Right ventricle myocardium inferior (tissue), 1 donor: ENCODE data around the gene RS1. TPM values are rescaled to one million over a fixed set of nuclear protein-coding genes. Genes with fewer than 3 reads are reported as not detected.

Experiments
- ATAC-seq: fragments of 200-7000 bp; cut with Tn5 transposase; one replicate; pipeline ENCODE4 v1.9.1; 2020; ENCODE audit warnings: mild to moderate bottlenecking, moderate library complexity
- DNase-seq: peaks from one replicate; pipeline ENCODE4 v3.0.0; 2021; ENCODE audit errors: missing footprints
- intact Hi-C: fragments of 100-400 bp; cut with DNase I; formaldehyde crosslinking; loops from one replicate; pipeline ENCODE4 v1.11.0; 2022
- total RNA-seq: library from RNA; stranded (reverse); fragmentation: NEBNext Ultra II Directional; extraction: Animal tissue kit (Norgen Biotek cat#: 25700); gene quantifications from one replicate; pipeline ENCODE4 v1.2.1, GENCODE V29; 2021
- donor health status: DM: no; HTN: yes; CAD: no; lungs with severe emphysema.

RS1 gene
- total RNA-seq, 1 donor from 2014 or later = not detected

DNA sequence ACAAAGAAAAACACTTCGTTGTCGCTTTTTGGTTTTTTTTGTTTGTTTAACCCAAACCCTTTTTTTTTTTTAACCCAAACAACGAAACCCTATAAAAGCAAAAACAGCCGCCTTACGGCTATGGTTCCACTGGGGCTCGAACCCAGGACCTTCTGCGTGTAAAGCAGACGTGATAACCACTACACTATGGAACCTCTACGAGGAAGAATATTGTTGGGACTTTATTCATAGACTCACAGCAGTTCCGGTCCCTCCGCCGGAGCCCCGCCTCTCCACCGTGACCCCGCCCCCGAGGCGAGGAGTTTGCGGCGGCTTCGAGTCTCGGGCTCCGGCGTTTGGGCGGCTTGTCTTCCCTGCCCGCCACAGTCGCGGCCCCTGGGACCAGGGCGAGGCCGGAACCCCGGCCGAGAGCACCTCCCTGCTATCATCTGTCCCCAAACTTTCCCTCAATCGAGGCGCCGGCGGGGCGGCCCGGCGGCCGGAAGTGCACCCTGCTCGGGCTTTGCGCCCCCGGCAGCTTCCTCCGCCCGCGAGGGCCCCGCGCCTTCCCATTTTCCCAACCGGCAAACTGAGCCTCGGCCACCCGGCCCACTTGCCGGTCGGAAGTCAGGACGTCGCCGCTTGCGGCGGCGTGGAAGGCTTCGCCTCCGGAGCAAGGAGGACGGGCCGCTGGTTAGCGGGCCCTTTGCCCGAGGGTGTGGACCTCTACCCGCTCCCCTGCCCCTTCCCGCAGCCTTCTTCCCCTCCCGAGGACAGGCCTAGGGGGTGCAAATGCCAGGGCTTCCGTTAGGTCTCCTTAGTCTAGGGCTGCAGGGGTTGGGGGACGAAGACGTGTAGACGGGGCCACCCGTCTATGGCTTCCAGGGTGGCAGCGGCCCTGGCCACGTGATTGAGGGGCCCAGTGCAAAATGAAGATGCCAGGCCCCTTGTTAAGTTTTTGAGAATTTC is 3.2 kb upstream of the RS1 start:
- intact Hi-C loops = loop anchor here (5.0 kb wide), 4 partner anchors 92 to 248 kb away; partner anchors contain the start of gene CDKL5
- peak; percentile 87 for DNase-seq
- ATAC-seq = peak; percentile 93

DNA sequence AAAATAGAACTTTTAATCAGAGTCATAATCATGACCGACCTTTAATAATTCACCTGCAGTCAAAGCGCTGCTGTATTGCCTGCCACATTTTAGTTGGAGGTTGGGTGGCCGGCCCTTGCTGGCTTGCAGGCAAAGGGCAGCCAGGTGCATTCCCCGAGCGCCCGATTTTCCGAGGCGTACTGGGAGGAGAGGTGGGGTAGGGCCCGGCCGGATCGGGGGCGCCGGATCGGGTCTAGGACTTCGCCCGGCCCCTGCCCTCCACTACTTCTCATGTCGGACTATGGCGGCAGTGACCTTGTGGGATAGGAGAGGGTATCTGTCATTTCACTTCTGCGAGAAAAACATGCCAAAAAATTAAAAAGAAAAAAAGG is 2.5 kb upstream of the RS1 start:
- intact Hi-C loops = loop anchor here (5.0 kb wide), 2 partner anchors 198 to 213 kb away; no protein-coding TSS in a partner anchor
- ATAC-seq = peak; percentile 59

DNA sequence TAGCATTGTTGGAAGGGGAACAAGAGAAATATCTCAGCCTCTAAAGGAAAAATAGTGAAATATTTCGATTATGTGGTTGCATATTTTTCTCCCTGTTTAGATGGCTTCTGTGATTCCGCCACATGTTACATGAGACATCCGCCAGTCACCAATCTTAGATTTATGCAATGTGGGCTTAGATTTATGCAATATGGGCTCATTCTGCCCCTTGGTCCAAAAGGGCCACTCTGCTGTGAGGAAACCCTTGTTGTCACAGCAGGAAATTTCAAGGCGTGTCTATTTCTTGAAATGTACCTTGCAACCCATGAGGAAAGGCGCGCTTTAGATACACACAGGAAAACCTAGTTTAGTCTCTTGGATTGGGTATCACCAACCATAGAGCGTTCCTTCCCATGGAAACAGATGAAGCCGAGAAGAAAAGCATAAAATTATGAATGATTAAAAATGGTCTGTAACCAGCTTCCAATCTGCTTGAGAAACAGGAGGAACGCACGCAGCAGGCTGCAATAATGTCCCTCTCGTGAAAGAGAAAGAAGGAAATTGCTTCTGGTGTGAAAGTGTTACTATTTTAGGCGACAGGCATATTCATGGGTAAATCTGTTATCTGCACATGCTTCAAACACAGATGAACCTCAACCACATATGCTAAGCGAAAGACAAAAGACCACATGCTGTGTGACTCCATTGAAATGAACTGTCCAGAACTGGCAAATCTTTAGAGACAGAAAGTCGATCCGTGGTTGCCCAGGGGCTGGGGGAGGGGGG is 3.7 kb downstream of the RS1 start:
- intact Hi-C loops = no loop called here
- DNase-seq (no peak), ATAC-seq (no peak)

More for the DNA sequence above, 2.5 kb upstream of the RS1 start:
- DNase-seq = no peak

DNA sequence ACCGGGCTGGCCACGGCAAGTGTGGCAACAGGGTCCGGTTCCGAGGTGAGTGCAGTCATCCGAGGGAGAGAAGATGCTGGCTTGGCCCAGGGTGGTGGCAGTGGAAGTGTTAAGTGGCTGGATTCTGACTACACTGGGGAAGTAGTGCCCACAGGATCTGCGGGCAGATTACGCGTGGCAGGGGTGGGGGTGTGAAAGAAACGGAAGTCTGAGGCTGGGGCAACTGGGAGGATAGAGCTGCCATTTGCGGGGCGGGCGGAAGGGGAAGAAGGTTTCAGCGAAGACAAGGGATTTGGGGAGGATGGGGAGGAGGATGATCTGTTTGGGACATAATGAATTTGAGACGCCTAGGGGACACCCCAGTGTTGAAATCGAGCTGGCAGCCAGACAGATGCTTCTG is 5.3 kb downstream of the RS1 start:
- intact Hi-C loops = no loop called here
- peak; percentile 64 for DNase-seq

DNA sequence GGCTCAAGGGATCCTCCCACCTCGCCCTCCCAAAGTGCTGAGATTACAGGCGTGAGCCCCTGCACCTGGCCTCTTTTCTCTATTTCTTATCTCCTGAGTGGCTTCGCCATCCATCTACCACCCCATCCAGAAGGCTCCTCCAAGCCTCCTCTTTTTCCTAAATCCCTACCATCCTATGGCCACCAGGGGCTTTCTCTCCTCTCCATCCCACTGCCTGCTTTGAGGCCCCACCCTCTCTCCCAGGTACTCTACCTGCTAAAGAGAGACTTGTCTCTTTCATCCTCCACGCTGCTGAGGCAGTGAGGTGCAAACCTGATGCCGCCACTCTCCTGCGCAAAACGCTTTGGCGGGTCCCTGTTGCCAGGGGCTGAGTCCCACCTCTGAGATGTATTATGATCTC is 7.0 kb downstream of the RS1 start:
- DNase-seq = no peak

More for the DNA sequence above, 5.3 kb downstream of the RS1 start:
- no peak for ATAC-seq

DNA sequence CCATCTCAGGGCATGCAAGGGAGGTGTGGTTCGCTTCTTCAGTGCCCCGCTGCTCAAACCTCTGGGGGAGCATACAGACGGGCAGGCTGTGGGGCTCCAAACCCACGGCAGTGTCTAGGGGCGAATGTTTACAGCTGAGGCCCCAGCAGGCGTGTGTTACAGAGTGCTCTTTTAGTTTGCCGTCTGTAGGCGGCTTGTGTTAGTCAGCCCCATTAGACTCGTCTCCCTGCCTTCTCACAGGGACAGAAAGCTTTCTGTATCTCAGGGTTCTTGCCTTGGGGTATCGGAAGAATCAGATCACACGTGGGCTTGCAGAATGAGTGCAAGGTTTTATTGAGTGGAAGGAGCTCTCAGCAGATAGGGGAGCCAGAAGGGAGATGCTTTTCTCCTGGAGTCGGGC is 10.6 kb downstream of the RS1 start:
- ATAC-seq (no peak), DNase-seq (no peak)
- intact Hi-C loops = no loop called here

More for the DNA sequence above, 7.0 kb downstream of the RS1 start:
- intact Hi-C loops = no loop called here
- ATAC-seq = no peak

DNA sequence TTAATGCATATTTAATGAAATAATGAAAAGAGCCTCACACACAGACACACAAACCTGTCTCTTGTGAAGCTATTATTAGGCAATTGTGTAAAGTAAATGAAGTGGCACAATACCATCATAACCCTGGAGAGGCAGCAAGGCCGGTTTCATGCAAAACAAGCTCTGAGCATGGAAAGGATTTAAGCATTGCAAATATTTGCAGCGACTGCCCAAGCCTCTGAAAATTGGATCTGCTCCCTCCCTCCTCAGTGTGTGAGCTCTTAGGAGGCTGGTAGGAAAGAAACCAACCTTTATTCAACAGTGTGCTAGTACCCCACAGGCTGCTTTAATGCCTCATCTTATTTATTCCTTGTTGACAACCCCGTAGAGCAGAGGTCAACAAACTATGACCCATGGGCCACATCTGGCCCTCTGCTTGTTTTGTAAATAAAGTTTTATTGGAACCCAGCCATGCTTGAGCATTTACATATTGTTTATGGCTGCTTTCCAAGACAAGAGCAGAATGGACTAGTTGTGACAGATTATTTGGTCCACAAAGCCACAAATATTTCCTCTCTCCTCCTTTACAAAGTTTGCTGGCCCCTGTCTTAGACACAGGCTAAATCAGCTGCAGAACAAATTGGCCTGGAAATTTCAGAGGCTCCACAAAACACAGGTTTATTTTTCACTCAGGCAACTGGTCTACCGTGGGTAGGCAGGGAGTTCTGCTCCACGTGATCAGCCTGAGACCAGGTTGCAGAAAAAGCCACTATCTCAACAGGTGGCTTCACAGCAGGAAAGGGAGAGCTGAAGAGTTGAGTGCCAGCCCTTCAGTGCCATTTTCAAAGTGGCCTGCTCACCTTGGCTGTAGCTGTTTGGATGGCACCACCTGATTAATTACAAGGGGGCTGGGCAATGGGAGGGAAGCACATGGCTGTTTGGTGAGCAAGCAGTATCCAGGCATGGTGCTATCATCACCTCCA is 16.8 kb downstream of the RS1 start:
- ATAC-seq = no peak
- no peak for DNase-seq
- intact Hi-C loops = no loop called here

DNA sequence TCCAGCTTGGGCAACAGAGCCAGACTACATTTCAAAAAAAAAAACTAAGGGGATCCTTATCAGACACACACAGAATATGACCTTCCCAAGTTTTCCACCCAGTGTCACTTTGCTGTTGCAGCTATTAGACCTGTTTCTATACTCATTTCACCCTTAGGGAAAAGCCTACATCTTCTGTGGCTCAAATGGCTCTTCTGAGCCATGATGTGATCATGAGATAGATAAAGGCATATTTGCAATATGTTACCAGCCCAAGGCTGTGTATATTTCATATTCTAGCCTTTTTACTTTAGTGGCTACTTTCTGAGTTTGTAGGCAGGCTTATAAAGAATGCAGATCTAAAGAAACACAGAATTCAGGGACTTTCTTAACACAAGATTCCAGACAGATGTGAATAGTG is 19.3 kb downstream of the RS1 start:
- ATAC-seq (no peak), DNase-seq (no peak)
- intact Hi-C loops = no loop called here

DNA sequence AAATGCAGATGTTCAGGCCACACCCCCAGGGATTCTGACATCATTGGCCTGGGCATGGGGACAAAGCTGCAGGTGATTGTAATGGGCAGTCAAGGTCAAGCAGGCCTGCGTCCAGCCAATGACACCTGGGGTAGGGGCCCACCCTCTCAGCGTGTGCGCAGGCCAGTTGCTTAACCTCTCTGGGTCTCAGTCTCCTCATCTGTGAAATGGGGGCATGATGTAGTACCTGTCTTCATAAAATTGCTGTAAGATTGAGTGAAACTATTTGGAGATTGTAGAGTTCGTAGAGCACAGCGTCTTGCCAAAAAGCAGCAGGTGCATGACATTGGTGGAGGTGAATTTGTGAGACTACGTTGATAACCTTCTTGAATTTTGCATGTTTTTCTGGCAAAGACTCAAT is 21.2 kb downstream of the RS1 start:
- intact Hi-C loops = no loop called here
- DNase-seq (no peak), ATAC-seq (no peak)

DNA sequence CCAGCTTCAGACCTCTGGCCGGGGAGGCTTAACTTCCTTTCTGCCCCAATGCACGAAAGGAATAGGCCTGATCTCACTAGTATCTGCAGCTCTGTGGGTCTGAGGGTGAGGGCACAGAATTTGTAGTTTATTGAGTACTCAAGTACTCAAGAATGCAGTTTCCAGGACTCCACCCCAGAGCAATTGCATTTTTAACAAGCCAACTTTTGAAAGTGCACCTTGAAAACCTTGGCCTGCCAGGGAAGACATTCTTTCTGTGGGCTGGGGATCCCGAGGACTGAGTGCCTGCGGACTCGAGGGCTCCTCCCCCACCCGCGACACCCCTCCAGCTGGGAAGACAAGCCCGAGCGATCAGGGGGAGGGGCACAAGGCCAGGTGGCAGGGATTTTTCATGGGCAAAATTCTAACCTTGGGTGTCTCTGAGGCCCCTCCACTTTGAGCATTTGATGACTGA is 22.4 kb downstream of the RS1 start:
- intact Hi-C loops = no loop called here
- ATAC-seq (no peak), DNase-seq (no peak)

DNA sequence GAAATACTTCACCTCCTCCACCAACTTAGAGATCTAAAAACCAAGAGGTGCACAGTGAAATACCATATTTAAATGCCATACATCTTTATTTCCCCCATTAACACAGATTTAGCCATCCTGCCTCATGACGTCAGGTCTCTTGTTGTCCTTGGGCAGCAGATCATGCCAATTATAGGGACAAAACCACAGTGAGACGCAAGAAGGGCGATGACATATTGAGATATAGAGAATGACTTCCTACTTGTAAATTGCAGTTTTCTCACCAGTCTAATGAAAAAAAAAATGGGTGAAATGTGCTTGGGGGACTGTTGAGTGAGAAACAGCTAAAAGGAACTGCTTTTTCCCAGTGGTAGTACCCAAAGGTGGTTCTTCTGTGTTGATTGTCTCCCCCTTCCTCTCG is 24.3 kb downstream of the RS1 start:
- intact Hi-C loops = no loop called here
- DNase-seq = no peak
- ATAC-seq = no peak

DNA sequence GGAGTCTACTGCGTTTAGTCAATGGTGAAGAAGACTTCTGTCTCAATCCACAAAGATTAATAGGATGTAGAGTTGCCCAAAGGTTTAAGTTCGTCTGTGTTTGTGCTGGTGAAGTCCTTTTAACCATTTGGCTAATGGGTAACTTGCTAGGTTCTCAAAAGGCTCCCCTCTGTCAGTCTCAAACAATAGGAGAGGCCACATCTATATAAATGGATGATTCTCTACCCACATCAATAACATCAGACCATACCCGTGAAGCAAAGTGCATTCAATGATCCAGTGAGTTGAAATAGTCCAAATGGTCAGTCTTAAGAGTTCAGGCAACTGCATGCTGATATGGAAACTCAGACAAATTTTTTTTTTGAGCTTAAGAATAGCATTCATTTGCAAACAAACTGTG is 28.1 kb downstream of the RS1 start:
- intact Hi-C loops = no loop called here
- ATAC-seq (no peak), DNase-seq (no peak)

DNA sequence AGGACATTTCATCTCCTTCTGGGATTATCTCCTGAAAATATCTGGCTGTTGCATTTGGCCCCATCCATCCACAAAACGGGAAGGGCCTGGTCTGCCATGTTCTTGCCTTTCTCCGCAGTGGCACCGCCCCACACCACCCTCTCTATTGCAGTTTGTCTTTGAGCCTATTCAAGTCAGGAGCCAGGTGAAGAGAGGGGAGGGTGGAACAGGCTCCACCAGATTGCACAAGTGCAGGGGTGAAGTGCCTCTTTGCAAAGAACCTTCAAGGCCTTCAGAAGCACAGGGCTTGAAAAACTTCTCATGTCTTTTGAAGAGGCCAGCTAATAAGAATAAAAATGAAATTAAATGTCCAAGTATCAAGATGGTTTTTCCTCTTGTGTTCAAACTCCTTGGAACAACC is 28.7 kb downstream of the RS1 start:
- ATAC-seq (no peak), DNase-seq (no peak)
- intact Hi-C loops = no loop called here

DNA sequence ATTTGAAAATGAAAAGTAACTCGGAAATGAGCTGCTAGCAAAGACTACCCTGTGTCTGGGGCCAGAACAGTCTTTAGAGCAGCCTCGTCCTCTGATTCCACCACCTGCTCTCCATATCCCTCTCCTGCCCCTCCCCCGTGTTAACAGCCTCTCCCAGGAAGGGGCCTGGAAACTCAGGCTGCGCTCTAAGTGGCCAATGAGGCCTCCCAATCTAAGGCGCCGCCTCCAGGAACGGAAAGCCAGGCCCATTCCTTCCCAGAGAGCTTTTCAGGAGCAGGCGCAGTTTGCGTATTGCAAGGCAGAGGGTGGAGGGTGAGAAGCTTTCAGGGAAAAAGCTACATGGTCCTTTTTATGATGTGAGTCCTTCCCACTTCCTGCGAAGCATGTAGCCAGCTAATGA is 31.2 kb downstream of the RS1 start:
- DNase-seq = no peak
- ATAC-seq = no peak
- intact Hi-C loops = no loop called here

DNA sequence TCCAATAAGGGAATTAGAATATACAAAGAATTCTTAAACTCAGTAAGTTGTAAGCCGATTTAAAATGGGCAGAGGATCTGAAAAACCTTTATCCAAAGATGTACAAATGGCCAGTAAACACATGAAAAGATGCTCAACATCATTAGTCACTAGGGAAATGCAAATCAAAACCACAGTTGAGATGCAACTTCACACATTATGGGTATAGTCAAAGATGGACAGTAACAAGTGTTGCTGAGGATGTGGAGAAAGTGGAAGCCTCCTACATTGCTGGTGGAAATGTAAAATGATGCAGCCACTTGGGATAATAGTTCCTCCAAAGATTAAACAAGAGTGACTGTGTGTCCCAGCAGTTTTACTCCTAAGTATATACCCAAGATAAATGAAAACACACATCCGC is 32.6 kb downstream of the RS1 start:
- DNase-seq (no peak), ATAC-seq (no peak)
- intact Hi-C loops = no loop called here

DNA sequence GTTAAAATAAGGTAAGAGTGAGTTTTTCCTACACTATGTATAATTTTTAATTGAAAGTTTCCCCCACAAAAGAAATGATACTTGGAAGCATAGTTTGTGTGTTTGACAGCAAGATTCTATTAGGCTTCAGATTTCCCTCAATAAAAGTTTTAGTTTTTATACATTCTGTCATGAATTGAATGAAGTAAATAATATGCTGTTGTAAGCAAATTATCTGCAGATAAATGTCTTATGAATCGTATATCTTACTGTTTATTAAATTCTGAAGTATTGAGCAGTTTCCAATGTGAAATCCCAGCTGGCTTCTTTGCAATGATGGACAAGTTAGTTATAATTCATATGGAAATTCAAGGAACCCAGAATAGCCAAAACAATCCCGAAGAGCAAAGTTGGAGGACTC is 33.5 kb downstream of the RS1 start:
- intact Hi-C loops = no loop called here
- DNase-seq (no peak), ATAC-seq (no peak)

DNA sequence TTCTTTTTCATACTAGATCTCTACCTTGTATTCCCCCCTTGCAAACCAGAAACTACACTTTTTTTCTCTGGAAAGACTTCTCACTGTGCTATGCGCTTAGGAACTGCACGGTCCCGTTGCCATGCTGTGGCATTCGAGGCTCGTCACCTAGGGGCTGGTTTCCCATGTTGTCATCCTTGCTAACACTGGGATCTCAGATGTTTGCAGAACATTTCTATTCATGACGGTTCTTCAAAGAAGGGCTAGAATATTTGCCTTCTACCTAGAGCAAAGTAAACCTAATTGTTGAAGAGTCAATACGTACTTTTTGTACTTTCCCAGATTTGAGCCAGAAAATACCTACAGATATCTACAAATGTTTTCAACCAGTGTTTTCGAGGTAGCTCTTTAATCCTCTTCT is 41.0 kb downstream of the RS1 start:
- ATAC-seq = no peak

DNA sequence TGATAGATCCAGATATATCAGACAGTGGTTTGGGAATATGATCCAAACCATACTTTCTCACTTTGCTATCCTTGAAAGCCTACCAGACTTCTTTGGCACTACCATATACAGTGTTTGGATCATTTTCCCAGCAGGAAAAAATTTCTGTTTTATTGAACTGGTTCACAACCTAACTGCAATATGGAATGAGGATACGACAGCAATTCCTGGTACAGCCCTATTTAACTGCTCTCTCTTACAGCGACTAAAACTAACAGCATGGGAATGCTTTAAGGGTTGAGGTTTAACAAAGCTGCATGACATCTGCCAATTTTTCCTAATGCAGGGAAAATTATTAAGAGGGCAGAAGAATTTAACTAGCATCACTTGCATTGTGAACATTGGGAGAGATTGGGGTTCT is 47.3 kb downstream of the RS1 start:
- DNase-seq (no peak), ATAC-seq (no peak)
- intact Hi-C loops = no loop called here

More for the DNA sequence above, 41.0 kb downstream of the RS1 start:
- intact Hi-C loops = no loop called here
- no peak for DNase-seq

DNA sequence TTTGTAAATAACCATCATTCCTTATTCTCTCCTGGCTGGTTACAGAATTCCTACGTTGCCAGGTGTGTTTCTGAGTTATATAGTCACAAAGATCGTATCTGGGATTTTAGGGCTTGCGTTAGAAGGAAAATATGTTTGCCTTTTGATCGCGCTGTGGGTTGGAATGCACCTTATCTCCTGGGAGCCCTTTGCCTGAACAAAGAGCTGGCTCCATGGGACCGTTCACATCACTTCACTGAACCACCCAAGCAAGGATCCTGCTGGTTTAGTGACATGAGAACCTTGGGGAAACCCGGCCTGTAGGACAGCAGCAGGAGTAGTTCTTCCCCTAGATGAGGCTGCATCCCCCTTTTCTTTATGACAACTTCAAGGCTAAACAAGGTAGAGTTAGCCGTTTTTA is 51.6 kb downstream of the RS1 start:
- intact Hi-C loops = no loop called here
- ATAC-seq = no peak
- DNase-seq = no peak
